ENCODE measurements around the gene TTC22. TPM values are rescaled to one million over a fixed set of nuclear protein-coding genes. Genes with fewer than 3 reads are reported as not detected.

Gene TTC22
- total RNA-seq, 1 experiment from 2014 or later: 0.59 TPM

DNA sequence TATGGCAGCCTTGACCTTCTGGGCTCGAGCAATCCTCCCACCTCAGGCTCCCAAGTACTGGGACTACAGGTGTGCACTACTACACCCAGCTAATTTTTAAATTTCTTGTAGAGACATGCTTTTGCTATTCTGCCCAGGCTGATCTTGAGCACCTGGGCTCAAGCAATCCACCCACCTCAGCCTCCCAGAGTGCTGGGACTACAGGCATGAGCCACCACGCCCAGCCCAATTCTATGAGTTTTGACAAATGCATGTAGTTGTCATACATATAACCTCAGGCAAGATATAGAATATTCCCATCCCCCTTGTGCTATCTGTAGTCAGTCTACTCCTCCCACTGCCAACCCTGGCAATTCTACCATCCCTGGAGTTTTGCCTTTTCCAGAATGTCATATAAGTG is 38.7 kb upstream of the TTC22 start:
- WGBS (ENCODE audit: extremely low coverage, insufficient read length, low lambda C conversion rate): no CpG with 5 or more reads among the region's 2 CpGs
- H3K27ac Mint-ChIP-seq: no peak overlapping the region
- H4K91ac ChIP-seq (ENCODE audit: insufficient read length, low read depth, low read length): no peak overlapping the region
- H3K36me3 Mint-ChIP-seq (ENCODE audit: insufficient read depth in 1 of 3, low read depth in 3 of 3): peaks cover 0 to 1% (median 0%) of the 10 kb centered on the region in 3 experiments; a peak in 1 of 7 replicates
- no peaks in the 10 kb centered on the region; a peak in 1 of 5 replicates for H3K9me3 Mint-ChIP-seq
- H3K18ac ChIP-seq (ENCODE audit: insufficient read length, low read depth, low read length): no peak overlapping the region
- H3K23ac ChIP-seq (ENCODE audit: insufficient read length, low read depth, low read length): no peak overlapping the region
- H3K56ac ChIP-seq (ENCODE audit: insufficient read length, low read depth, low read length): no peak overlapping the region
- H3K4me1 ChIP-seq (ENCODE audit: insufficient read depth, low read length): no peaks in the 10 kb centered on the region
- H3T11ph ChIP-seq (ENCODE audit: low read length): no peak overlapping the region
- no peak overlapping the region for H3K4me3 Mint-ChIP-seq
- H3K4me2 ChIP-seq (ENCODE audit: insufficient read depth, insufficient read length, low read length): no peak overlapping the region
- H2BK15ac ChIP-seq (ENCODE audit: low read depth, low read length): no peak overlapping the region
- H2BK20ac ChIP-seq (ENCODE audit: low read depth, low read length, poor library complexity, severe bottlenecking): no peak overlapping the region
- peaks cover 0 to 8% of the 10 kb centered on the region in 2 experiments; a peak in 2 of 4 replicates for H3K4me1 Mint-ChIP-seq
- H3K4ac ChIP-seq (ENCODE audit: low read depth, low read length): no peak overlapping the region
- H3K79me1 ChIP-seq (ENCODE audit: insufficient read depth, low read depth, low read length, poor library complexity, severe bottlenecking): no peaks in the 10 kb centered on the region
- DNase-seq: no peak
- H4K5ac ChIP-seq (ENCODE audit: insufficient read length, low read depth, low read length): no peak overlapping the region
- H2AFZ ChIP-seq (ENCODE audit: low read length): no peak overlapping the region
- H4K8ac ChIP-seq (replicated peaks; ENCODE audit: insufficient read length, low read depth, low read length): no peak overlapping the region
- H3K27me3 ChIP-seq (ENCODE audit: insufficient read depth, low read length): no peaks in the 10 kb centered on the region
- no peak overlapping the region for H2AK5ac ChIP-seq (ENCODE audit: insufficient read length, low read length)
- H3K14ac ChIP-seq (ENCODE audit: insufficient read depth, low read length): no peak overlapping the region
- no peaks in the 10 kb centered on the region for H3K9me3 ChIP-seq (ENCODE audit: control insufficient read depth, low read depth, low read length)
- no peaks in the 10 kb centered on the region for H4K20me1 ChIP-seq (ENCODE audit: control insufficient read depth, insufficient read depth, insufficient read length)
- TF ChIP-seq, protein P1, sequence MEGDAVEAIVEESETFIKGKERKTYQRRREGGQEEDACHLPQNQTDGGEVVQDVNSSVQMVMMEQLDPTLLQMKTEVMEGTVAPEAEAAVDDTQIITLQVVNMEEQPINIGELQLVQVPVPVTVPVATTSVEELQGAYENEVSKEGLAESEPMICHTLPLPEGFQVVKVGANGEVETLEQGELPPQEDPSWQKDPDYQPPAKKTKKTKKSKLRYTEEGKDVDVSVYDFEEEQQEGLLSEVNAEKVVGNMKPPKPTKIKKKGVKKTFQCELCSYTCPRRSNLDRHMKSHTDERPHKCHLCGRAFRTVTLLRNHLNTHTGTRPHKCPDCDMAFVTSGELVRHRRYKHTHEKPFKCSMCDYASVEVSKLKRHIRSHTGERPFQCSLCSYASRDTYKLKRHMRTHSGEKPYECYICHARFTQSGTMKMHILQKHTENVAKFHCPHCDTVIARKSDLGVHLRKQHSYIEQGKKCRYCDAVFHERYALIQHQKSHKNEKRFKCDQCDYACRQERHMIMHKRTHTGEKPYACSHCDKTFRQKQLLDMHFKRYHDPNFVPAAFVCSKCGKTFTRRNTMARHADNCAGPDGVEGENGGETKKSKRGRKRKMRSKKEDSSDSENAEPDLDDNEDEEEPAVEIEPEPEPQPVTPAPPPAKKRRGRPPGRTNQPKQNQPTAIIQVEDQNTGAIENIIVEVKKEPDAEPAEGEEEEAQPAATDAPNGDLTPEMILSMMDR (conservative IDR thresholded peaks at IDR 0.05): no peak
- no peak overlapping the region for H2BK12ac ChIP-seq (ENCODE audit: insufficient read length, low read depth, low read length)
- H3K27ac ChIP-seq (ENCODE audit: insufficient read length, low read depth, low read length): no peak overlapping the region
- peaks cover 8% of the 10 kb centered on the region for H3K27me3 Mint-ChIP-seq (ENCODE audit: low read depth)
- H2BK5ac ChIP-seq (ENCODE audit: insufficient read length, low read length): no peak overlapping the region
- no peak overlapping the region for H2BK120ac ChIP-seq (ENCODE audit: low read depth, low read length, poor library complexity, severe bottlenecking)
- H3K79me2 ChIP-seq (ENCODE audit: insufficient read depth, low read length): no peaks in the 10 kb centered on the region
- H3K9ac ChIP-seq (ENCODE audit: extremely low read depth, insufficient read length, low read length): no peak overlapping the region
- no peaks in the 10 kb centered on the region for H3K23me2 ChIP-seq (ENCODE audit: insufficient read length, low read depth, low read length, poor library complexity, severe bottlenecking)
